Activated gamma-delta T cell (primary cell): ENCODE measurements around the gene FAM204A.

Experiments used
- DNase-seq: peaks from one replicate; lab custom pipeline; 2025; lab: John Stamatoyannopoulos, UW

The FAM204A gene

DNA sequence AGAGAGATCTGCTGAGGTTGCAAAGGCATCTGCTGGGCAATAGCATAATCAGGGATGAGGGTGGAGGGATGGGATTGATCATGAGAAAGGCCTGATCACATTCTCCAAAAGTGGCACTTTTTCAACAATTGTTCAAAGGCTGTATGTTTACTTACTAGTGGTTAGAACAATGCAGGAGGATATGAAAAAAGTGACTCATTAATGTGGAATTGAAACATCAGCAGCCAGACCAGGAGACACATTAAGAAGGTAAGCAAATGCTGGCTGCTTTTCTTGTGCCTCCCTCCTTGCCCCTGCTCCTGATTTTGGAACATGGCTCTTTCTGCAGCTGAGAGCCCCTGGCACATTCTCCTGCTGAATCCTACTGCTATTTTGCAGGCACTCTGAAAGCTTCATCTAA, 63.5 kb downstream of the FAM204A start:
- no peak for DNase-seq

DNA sequence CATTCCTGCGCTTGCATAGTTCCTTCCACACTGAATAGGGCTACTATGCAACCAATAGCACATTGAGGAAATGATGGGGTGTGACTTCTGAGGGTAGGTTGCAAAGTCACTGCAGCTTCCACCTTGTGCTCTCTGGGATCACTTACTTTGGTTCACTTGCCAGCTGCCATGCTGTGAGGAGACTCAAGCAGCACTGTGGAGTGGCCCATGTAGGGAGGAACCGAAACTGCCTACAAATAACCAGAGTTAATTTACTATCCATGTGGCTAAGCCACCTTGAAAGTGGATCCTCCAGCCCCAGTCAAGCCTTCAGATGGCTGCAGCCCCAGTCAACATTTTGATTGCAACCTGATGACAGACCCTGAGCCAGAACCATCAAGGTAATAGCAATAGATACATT, 64.3 kb downstream of the FAM204A start:
- DNase-seq, result no peak

DNA sequence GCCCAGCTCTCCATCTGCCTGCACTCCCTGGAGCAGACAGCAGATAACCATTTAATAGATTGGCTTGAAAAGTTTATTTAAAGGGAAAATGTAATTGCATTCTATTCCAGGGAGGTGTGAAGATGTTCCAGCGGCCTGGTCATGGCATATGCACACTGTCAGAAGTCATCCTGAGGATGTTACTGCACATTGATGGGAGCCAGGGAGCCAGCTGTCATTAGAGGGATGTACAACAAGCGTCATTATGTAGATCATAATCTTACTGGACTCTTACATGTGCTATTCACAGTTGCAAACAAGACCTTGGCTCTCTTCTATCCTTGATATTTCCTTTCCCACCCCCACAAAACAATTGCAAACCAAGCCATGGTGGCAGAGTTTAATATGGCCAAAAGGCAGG, 65.4 kb downstream of the FAM204A start:
- DNase-seq, result no peak

DNA sequence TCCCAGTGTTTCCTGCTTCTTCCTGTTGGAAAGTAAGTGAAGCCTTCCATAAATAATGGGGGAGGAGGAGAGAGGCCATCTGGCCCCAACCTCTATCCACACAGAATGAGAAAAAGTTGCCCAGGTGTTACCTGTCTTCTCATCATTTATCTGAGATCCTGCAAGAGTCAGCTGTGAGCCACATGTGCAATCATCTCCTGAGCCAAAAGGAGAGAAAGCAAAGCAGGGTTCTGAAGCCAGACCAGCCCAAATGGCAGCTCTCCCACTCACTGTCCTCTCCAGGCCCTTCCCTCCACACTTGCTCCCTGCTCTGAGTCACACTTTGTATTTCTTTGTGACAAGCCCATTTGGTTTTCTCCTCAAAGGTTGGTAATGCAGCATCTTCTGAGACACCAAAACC, 65.9 kb downstream of the FAM204A start:
- no peak for DNase-seq

DNA sequence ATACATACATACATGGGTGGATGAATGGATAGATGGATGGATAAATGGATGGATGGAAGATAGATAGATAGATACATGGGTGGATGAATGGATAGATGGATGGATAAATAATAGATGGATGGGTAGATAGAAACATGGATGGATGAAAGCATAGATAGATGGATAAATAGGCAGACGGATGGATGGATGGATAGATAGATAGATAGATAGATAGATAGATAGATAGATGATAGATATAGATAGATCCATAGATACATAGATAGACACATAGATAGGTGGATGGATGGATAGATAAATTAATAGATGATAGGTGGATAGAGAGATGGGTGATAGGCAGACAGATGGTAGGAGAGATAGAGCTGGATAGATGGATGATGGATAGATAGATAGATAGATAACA, 68.5 kb downstream of the FAM204A start:
- no peak for DNase-seq

DNA sequence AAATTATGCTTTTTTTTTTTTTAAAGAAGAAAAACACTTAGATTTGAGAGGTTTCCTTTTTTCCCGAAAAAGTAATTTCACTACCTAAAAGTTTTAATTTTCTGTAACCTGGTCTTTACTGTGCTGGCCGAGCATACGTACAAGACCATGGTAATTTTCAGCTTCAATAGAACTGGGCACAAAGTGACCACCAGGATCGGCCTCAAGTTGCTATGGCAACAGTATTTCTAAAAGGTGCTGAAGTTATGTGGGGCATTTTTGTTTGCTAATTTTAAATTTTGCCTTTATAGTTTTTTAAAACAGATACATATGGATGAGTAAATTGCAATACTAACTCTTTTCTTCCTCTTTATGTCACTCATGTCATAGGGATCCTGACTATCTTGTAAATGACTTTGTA, 69.4 kb downstream of the FAM204A start:
- DNase-seq, result no peak

DNA sequence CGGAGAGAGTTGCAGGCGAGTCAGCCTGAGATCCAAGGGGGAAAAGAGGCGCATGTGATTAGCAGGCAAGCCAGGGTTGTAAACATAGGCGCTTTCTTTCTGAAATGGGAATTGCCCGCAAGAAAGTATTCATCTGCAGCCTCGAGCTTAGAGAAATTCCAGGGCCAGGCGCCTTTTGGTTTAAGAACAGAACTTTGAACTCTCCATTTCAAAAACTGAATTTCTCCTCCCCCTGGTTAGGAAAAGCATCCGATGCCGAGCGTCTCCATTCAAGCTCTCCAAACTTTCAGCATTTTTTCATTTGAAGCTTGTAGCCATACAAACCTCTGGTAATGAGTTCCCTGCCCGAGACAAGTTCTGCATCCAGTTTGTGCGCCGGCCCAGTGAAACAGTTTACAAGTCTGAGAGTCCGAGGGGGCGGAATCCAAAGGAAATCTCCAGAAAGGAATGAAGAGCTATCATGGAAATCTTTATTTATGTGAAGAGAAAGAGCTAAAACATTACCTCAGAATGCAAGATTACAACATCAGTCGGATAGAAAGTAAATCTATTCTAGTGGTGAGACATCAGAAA, 69.9 kb downstream of the FAM204A start:
- DNase-seq, result no peak

DNA sequence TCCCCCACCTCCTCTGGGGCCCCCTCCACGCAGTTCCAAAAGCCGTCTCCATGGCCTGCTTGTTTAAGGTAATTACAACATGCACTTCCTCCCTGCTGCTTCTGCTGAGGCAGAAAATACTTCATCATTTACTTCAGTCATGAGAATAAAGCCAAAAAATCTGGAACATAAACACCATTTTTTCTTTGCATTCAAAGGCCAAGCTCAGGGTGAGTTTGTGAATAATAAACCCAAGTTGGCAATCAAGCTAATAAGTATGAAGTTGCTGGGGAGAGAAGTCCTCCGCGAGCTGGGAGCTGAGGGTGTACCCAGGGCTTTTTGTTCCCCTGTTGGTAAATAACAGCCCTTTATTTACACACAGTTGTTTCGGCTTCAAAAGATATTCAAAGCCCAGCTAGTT, 70.5 kb downstream of the FAM204A start:
- DNase-seq, result no peak

DNA sequence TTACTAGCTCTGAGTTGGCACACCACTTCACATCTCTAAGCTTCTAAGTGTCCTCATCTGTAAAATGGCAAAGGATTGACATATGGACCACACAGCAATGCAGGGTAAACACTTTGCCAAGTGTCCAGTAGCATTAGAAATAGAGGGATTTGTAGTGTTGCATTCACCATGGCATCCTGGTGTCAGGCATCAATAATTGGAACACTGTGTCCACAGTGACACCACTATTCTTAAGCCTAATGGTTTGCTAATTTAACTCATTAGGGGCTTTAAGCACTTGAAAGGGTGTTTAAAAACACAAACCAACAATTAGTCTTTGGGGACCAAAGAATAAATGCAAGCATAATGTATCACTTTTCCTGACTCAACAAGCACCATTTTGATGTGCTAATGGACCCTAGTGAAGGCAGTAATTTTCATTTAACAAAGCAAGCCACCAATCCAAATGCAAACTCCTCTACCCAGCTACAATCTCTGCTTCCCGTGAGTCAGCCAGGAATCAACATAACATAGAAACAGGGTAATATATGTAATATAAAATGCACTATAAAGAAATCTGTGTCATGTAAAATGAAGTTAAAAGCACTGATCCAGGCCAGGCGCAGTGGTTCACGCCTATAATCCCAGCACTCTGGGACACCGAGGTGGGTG, 75.9 kb downstream of the FAM204A start:
- no peak for DNase-seq

DNA sequence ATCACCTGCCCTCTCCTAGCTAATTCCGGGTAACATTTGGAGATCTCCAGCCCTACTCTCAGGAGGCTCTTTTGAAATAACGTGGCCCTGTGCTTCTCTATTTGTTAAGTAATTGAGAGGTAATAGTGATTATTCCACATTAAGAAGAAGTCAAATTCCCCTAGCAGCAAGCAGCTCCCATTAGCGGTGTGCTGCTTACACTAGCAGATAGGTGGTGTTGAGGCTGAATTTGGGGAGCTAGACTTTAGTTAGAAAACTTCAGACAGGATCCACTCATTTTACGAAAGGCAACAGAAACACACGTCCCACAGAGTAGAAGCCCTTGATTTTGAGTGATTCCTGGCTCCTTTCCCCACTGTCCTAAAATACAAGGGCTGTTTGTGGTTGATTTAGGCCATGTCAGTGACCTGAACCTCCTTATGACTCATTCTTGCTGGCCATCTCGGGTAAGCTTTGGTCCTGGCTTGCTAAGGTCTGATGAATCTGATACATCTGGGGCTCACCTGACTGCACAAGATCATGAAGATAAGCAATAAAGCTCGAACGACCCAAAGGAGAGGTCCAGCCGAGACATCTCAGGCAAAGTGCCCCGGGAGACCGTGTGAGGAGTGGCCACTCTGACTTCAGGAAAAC, 77.2 kb downstream of the FAM204A start:
- no peak for DNase-seq

DNA sequence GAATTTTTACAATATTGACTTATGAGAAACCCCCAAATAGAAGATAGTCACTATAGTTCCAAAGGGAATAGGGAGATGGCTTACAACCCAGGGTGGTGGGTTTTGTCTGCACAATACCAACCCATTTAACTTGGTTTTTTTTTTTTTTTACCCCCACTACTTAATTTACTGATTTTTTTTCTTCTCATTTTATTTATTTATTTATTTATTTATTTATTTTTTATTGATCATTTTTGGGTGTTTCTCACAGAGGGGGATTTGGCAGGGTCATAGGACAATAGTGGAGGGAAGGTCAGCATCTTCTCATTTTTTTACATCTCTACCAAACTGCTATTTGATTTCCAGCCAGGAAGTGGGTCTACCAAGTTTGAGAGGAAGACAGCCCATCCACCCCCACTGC, 77.9 kb downstream of the FAM204A start:
- DNase-seq, result no peak

DNA sequence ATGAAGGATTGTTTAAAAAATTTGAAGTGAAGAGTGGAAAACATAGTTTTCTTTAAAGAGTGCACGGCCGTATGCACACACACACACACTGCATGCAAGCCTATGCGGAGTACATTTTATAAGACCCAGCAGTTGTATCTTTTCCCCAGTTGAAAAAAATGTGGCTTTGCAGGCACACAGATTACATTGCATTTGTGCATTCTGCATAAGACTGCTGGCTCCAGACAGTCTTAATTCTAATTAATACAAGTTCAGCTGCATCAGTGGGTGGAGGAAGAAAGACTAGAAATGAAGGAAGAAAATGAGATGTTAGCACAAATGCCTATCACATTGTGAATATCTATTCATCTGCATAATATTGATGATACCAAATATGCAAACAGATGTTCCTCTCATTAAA, 79.6 kb downstream of the FAM204A start:
- DNase-seq, result no peak

DNA sequence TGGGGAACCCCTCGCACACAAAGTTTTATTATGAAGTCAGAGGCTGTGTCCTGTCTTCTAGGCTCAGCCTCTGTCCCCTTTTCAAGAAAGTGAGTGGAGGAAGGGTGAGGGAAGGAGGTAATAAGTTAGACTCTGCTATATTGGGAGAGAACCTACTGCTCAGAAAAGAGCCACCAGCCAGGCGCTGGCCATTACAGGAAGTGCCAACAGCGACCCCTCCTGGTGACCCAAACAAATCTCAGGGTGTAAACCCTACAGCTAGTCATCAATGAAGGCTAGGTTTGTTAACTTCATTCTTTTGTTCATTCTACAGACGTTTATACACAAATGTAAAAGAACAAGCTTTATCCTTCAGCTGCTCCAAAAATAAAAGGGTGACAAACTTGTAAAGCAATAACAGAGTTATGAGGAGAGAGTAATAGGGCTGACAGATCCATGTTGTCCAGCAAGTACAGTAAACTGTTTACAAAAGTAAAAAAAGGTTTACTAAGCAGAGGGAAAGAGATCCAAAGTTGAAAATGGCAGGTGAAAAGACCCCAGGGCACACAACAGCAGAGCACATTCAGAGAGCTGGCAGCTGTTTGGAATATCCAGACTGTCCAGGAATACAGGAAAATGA, 82.7 kb downstream of the FAM204A start:
- no peak for DNase-seq

DNA sequence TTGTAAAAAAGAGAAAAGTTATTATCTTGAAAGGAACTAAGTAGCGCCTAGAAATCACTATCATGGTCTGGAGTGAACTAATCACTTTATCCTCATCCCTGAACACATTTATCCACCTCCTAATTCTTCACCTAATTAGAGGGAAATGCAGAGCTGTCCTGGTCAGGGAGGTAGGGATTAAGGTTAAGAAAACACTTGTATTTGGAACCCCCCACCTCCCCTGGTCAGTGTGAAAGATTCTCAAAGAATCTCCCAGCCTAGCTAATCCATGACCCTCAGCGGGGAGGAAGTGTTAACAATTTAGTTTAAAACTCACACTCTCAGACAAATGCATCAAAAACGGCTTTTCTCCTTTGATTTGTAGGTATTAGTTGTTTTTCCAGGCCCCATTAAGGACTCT, 83.8 kb downstream of the FAM204A start:
- DNase-seq, result no peak

DNA sequence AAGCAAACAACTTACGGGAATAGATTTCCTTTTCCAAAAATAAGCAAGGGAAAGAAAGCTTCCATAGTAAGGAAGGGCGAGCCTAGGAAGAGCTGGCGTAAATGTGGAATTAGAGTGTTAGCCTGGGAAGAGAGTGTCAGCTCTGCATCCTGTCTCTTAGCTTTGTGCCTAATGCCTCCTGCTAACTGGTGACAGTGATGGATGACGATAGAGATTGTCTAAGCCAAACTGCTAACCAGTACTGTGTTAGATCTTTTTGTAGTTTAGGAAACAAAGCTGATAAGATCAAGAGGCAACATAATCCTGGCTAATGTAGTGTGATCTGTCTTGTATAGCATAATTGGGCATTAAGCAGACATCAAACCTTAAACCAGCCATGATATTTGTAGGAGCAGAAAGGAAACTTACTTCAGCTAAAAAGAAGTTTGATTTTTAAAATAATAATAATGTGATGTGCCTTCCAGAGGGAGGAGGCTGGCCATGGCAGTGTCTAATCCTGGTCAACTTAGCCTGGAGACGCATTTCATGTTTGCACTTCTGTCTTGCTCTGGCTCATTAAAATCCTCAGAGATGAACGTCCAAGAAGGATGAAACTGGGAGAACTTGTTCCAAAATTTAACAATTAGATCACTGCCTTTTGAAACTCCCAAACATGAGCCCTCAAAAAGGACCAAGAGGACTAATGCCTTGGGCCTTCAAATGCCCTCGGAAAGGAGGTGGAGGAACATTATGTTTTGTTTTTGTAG, 85.1 kb downstream of the FAM204A start:
- no peak for DNase-seq

DNA sequence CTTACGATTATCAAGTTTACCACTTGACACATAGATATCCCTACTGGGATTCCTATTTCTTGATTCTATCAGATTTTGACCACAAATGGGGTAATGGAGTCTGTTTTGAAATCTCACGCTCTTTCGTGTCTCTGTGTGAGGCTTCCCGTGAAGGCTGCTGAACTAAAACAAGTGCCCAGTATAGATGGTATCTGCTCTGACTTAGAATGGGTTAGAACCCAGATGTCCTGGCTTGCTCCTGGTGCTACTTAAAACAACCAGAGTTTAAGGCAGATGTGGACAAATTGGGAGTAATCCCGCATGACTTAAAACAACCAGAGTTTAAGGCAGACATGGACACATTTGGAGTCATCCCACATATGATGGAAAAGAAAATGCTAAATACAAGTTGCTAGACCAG, 85.9 kb downstream of the FAM204A start:
- DNase-seq, result no peak

DNA sequence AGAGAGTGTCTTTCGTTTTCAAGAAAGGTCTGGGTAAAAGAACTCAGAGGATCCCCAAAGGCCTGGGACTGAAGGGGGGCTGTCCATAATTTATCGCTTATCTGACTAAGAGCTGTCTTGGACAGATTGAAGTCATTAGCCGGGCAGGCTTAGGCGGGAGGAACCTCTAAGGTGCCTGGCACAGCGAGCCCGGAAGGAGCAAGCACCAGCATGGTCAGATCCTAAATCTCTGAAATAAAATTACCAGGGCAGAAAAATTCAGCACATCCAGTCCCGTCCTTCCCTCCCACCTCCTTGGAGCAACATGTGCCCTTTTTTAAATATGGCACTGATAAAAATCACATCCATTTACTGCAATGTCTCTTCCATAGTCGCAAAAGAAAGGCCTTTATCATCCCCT, 86.8 kb downstream of the FAM204A start:
- DNase-seq, result no peak

DNA sequence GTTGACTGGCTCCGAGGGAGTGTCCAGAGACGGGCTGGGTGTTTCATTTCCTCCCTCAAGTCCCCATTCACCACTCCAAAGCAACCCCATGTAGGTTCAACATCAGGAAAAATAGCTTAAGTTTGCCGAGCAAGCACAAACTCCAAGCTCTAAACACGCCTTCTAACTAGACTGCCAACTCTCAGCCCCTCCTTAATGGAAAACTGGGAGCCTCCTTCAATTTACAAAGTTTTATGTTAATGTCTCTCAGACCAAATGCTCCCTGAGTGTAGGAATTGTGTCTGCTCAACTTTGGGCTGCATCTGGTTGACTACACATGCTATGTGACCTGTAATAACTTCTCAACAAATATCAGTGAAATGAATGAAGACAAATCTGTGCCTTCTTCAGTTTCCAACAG, 87.5 kb downstream of the FAM204A start:
- DNase-seq, result no peak

DNA sequence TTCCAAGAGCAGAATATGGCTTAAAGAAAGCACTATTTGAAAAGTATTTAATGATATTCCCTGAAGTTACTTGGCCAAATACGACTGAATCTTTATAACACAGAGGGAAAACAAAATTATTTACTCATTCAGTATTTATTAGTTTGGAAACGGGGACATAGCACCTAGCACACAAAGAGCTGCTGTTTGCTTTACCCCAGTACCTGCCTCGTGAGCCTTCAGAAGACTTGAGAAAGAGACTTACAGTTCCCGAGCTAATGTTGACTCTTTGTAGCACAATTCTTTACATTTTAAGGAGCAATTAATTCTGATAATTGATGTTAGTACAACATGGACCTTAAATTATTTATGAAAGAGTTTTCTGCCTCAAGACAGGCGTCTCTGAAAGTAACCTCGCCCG, 88.7 kb downstream of the FAM204A start:
- DNase-seq, result no peak

DNA sequence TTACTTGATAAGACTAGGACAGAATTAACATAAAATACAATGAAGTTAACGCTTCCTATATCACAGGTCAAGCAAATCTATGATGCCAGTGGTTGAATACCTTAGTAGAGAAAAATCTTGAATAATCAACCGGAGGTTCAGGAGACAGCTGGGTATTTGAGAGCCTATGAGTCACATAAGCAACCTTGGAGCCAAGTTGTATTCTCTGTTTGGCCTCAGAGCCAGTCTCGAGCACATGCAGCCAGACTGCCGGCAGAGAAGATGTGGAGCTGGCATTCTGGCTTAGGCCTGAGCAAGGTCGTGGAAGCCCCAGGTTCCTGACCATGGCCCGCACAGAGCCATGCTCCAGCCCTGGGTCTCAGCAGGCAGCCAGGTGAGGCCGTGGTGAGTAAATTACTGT, 90.3 kb downstream of the FAM204A start:
- no peak for DNase-seq

DNA sequence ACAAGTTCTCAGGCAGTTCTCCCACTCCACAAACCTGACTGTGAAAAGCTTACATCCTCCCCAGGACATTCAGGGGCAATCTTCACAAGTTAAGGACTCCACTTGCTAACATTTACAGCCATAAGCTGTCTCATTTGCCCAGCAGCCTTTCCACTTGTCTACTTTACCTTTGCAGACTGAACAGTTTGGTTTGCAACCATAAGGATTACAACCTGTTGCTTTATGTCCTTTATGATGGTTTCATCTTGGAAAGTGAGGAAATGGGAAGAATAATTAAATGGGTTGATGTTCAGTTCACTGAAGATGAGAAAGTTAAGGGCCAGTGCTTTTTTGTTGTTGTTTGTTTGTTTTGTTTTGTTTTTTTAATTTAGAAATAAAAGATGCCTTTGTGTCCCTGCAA, 92.4 kb downstream of the FAM204A start:
- DNase-seq, result no peak
